ENCODE results near the gene OLFM4.
A peak's percentile ranks its signal among the peaks of the same experiment; 100 is the strongest.
"Not testable (repeated sequence)": the region's sequence is repeated elsewhere in the genome, so short reads cannot be mapped to it uniquely, and the experiment has no call there.

OLFM4 gene

GRCh38 chr13:53028637-53029203, at the start of gene OLFM4:
OLFM4 (plus strand) TSS chr13:53028813; CDS start chr13:53028837, 24 bp downstream.
- DNase-seq (ENCODE audit: low read depth), result no peak

GRCh38 chr13:52978989-52979388, 49.6 kb upstream of the OLFM4 start:
- no peak for DNase-seq (ENCODE audit: low read depth)

GRCh38 chr13:52980695-52981094, 47.9 kb upstream of the OLFM4 start:
- DNase-seq (ENCODE audit: low read depth), result peak; percentile 4

GRCh38 chr13:52983836-52984235, 44.8 kb upstream of the OLFM4 start:
- DNase-seq (ENCODE audit: low read depth), result no peak

GRCh38 chr13:52984881-52985363, 43.7 kb upstream of the OLFM4 start:
- DNase-seq (ENCODE audit: low read depth), result no peak

- no peak for DNase-seq (ENCODE audit: low read depth)
Observed at GRCh38 chr13:52991344-52992020, 37.1 kb upstream of the OLFM4 start.

- no peak for DNase-seq (ENCODE audit: low read depth)
Observed at GRCh38 chr13:52992110-52992509, 36.5 kb upstream of the OLFM4 start.

GRCh38 chr13:52994051-52994450, 34.6 kb upstream of the OLFM4 start:
- no peak for DNase-seq (ENCODE audit: low read depth)

- no peak for DNase-seq (ENCODE audit: low read depth)
Observed at GRCh38 chr13:52994865-52995264, 33.7 kb upstream of the OLFM4 start.

- no peak for DNase-seq (ENCODE audit: low read depth)
Observed at GRCh38 chr13:52995946-52996345, 32.7 kb upstream of the OLFM4 start.

- no peak for DNase-seq (ENCODE audit: low read depth)
Observed at GRCh38 chr13:52997951-52998876, 30.4 kb upstream of the OLFM4 start.

GRCh38 chr13:52999093-52999696, 29.4 kb upstream of the OLFM4 start:
- no peak for DNase-seq (ENCODE audit: low read depth)

- DNase-seq (ENCODE audit: low read depth), result no peak
Observed at GRCh38 chr13:53001444-53002225, 27.0 kb upstream of the OLFM4 start.

- DNase-seq (ENCODE audit: low read depth), result no peak
Observed at GRCh38 chr13:53004573-53004972, 24.0 kb upstream of the OLFM4 start.

GRCh38 chr13:53005626-53006025, 23.0 kb upstream of the OLFM4 start:
- no peak for DNase-seq (ENCODE audit: low read depth)

- no peak for DNase-seq (ENCODE audit: low read depth)
Observed at GRCh38 chr13:53007872-53008271, 20.7 kb upstream of the OLFM4 start.

- DNase-seq (ENCODE audit: low read depth), result no peak
Observed at GRCh38 chr13:53010374-53011105, 18.1 kb upstream of the OLFM4 start.

GRCh38 chr13:53012707-53013106, 15.9 kb upstream of the OLFM4 start:
- DNase-seq (ENCODE audit: low read depth), result no peak

- no peak for DNase-seq (ENCODE audit: low read depth)
Observed at GRCh38 chr13:53013113-53013512, 15.5 kb upstream of the OLFM4 start.

GRCh38 chr13:53014018-53014417, 14.6 kb upstream of the OLFM4 start:
- not testable (repeated sequence) for DNase-seq (ENCODE audit: low read depth)

All from EH (cell line).